PFSK-1 (cell line): ENCODE results near the gene LRRC4B.

Experiments
- FOXP2 ChIP-seq: optimal IDR thresholded peaks from 2 replicates; pipeline ENCODE3; 2011; ENCODE audit warnings: borderline replicate concordance, control low read depth, inconsistent platforms; ENCODE audit not compliant: insufficient read depth; ENCODE audit errors: extremely low read length, extremely low read depth
- POLR2AphosphoS5 ChIP-seq: IDR thresholded peaks from 2 replicates; pipeline ENCODE4 v1.6.1; 2012; ENCODE audit warnings: low read depth, mild to moderate bottlenecking, control low read depth, low read length, moderate library complexity
- REST ChIP-seq, 2 experiments: IDR thresholded peaks; 2 replicates each; pipeline versions ENCODE4 v1.6.1 to v1.8.0; 2011 to 2012; ENCODE audit warnings: low read depth in 2 of 2, low read length in 2 of 2, control low read depth in 1 of 2, inconsistent platforms in 1 of 2, mild to moderate bottlenecking in 1 of 2, moderate library complexity in 1 of 2; ENCODE audit not compliant: insufficient read depth in 1 of 2
- SIN3A ChIP-seq: IDR thresholded peaks from 2 replicates; pipeline ENCODE4 v1.6.1; 2012; ENCODE audit warnings: mild to moderate bottlenecking, low read length, moderate library complexity, borderline replicate concordance; ENCODE audit not compliant: insufficient read depth
- TAF1 ChIP-seq: IDR thresholded peaks from 2 replicates; pipeline ENCODE4 v1.6.1; 2012; ENCODE audit warnings: low read length, control low read depth, borderline replicate concordance; ENCODE audit not compliant: insufficient read depth

The LRRC4B gene

GRCh38 chr19:50602089-50602422 is 33.8 kb upstream of the LRRC4B start:
- no peak for TF ChIP-seq POLR2AphosphoS5

GRCh38 chr19:50601407-50602088 is 33.3 kb upstream of the LRRC4B start:
- no peak for TF ChIP-seq TAF1
- no peak for TF ChIP-seq POLR2AphosphoS5

- no peak for TF ChIP-seq SIN3A
- TF ChIP-seq REST (IDR thresholded peaks at IDR 0.05; ENCODE audit: insufficient read depth in 1 of 2, low read depth in 2 of 2, low read length in 2 of 2), result no peak
- no peak for TF ChIP-seq TAF1
- no peak for TF ChIP-seq FOXP2
- TF ChIP-seq POLR2AphosphoS5, result no peak
Observed at GRCh38 chr19:50599427-50599826, 31.2 kb upstream of the LRRC4B start.

- TF ChIP-seq TAF1 (no peak), POLR2AphosphoS5 (no peak), FOXP2 (no peak), REST (IDR thresholded peaks at IDR 0.05; ENCODE audit: insufficient read depth in 1 of 2, low read depth in 2 of 2, low read length in 2 of 2) (no peak), SIN3A (no peak)
Observed at GRCh38 chr19:50590191-50590590, 22.0 kb upstream of the LRRC4B start.

GRCh38 chr19:50580970-50581634 is 12.9 kb upstream of the LRRC4B start:
- TF ChIP-seq FOXP2 (no peak), TAF1 (no peak), SIN3A (no peak), REST (IDR thresholded peaks at IDR 0.05; ENCODE audit: insufficient read depth in 1 of 2, low read depth in 2 of 2, low read length in 2 of 2) (no peak), POLR2AphosphoS5 (no peak)

GRCh38 chr19:50580240-50580639 is 12.0 kb upstream of the LRRC4B start:
- no peak for TF ChIP-seq TAF1
